GM08714 (cell line): ENCODE results near the gene TMPO.
"Not testable (repeated sequence)": the region's sequence is repeated elsewhere in the genome, so short reads cannot be mapped to it uniquely, and the experiment has no call there.

Source experiments
- H3K4me3 ChIP-seq: fragments of 200-500 bp; sonication (Bioruptor generic); 2 replicates; pipeline ENCODE4 v1.5.1; 2014; ENCODE audit warnings: mild to moderate bottlenecking, low read length, inconsistent platforms
- ZNF274 ChIP-seq: IDR thresholded peaks from 2 replicates; pipeline ENCODE4 v1.6.1; 2012; ENCODE audit warnings: mild to moderate bottlenecking, low read depth, low read length

Gene TMPO

GRCh38 chr12:98532687-98533304 lies 17.4 kb downstream of the TMPO start:
- no peak for TF ChIP-seq ZNF274
- H3K4me3 ChIP-seq: no peak overlapping the region

- no peak for TF ChIP-seq ZNF274
Observed at GRCh38 chr12:98533723-98534251, 18.4 kb downstream of the TMPO start.

GRCh38 chr12:98538031-98538430 lies 22.6 kb downstream of the TMPO start:
- no peak for TF ChIP-seq ZNF274

More at GRCh38 chr12:98533723-98534251, 18.4 kb downstream of the TMPO start:
- no peak overlapping the region for H3K4me3 ChIP-seq

GRCh38 chr12:98543701-98544100 lies 28.3 kb downstream of the TMPO start:
- TF ChIP-seq ZNF274: no peak

More at GRCh38 chr12:98538031-98538430, 22.6 kb downstream of the TMPO start:
- no peak overlapping the region for H3K4me3 ChIP-seq

GRCh38 chr12:98544751-98545150 lies 29.4 kb downstream of the TMPO start:
- H3K4me3 ChIP-seq: no peak overlapping the region
- TF ChIP-seq ZNF274: no peak

More at GRCh38 chr12:98543701-98544100, 28.3 kb downstream of the TMPO start:
- no peak overlapping the region for H3K4me3 ChIP-seq

GRCh38 chr12:98549371-98550110 lies 34.2 kb downstream of the TMPO start:
- no peak for TF ChIP-seq ZNF274
- no peak overlapping the region for H3K4me3 ChIP-seq

GRCh38 chr12:98551787-98552186 lies 36.4 kb downstream of the TMPO start:
- no peak for TF ChIP-seq ZNF274
- no peak overlapping the region for H3K4me3 ChIP-seq

GRCh38 chr12:98558097-98558496 lies 42.7 kb downstream of the TMPO start:
- not testable (repeated sequence) for H3K4me3 ChIP-seq

GRCh38 chr12:98559666-98560065 lies 44.3 kb downstream of the TMPO start:
- no peak overlapping the region for H3K4me3 ChIP-seq
- no peak for TF ChIP-seq ZNF274

GRCh38 chr12:98561846-98562245 lies 46.5 kb downstream of the TMPO start:
- no peak overlapping the region for H3K4me3 ChIP-seq
- no peak for TF ChIP-seq ZNF274

GRCh38 chr12:98572010-98572409 lies 56.6 kb downstream of the TMPO start:
- H3K4me3 ChIP-seq: no peak overlapping the region
- TF ChIP-seq ZNF274: no peak

- TF ChIP-seq ZNF274: no peak
Observed at GRCh38 chr12:98574110-98574509, 58.7 kb downstream of the TMPO start.

GRCh38 chr12:98575013-98575412 lies 59.6 kb downstream of the TMPO start:
- no peak for TF ChIP-seq ZNF274

More at GRCh38 chr12:98574110-98574509, 58.7 kb downstream of the TMPO start:
- H3K4me3 ChIP-seq: no peak overlapping the region

GRCh38 chr12:98576795-98577194 lies 61.4 kb downstream of the TMPO start:
- not testable (repeated sequence) for H3K4me3 ChIP-seq

More at GRCh38 chr12:98575013-98575412, 59.6 kb downstream of the TMPO start:
- H3K4me3 ChIP-seq: no peak overlapping the region

- H3K4me3 ChIP-seq: no peak overlapping the region
- TF ChIP-seq ZNF274: no peak
Observed at GRCh38 chr12:98578392-98578791, 63.0 kb downstream of the TMPO start.

- TF ChIP-seq ZNF274: no peak
- H3K4me3 ChIP-seq: no peak overlapping the region
Observed at GRCh38 chr12:98578821-98579220, 63.4 kb downstream of the TMPO start.
